ENCODE measurements around the gene HLA-DQA1.

- no peak for TF ChIP-seq CTCF (IDR thresholded peaks at IDR 0.05)
- no peak for TF ChIP-seq POLR2A (IDR thresholded peaks at IDR 0.05)
- TF ChIP-seq POLR2AphosphoS5 (IDR thresholded peaks at IDR 0.05; ENCODE audit: insufficient read depth in 1 of 2, low read depth in 1 of 2), result no peak
Measured at GRCh38 chr6:32665661-32666060, 28.5 kb downstream of the HLA-DQA1 start.
